Upper lobe of left lung (tissue), 6 donors: ENCODE results near the gene PCBP3. TPM values are rescaled to one million over a fixed set of nuclear protein-coding genes. Genes with fewer than 3 reads are reported as not detected.

ENCODE experiments used
- ATAC-seq, 2 donors: fragments of 200-7000 bp; cut with Tn5 transposase; one replicate each; pipeline ENCODE4 v1.9.1; 2022; ENCODE audit warnings: mild to moderate bottlenecking in 2 of 2, moderate library complexity in 2 of 2; ENCODE audit not compliant: low FRiP score in 2 of 2
- DNase-seq, 2 donors: peaks; one replicate each; pipeline ENCODE4 v3.0.0-alpha.2; 2019 to 2020
- H3K27ac ChIP-seq, 4 donors: fragments of 200-600 bp; sonication (generic); one replicate each; pipeline ENCODE4 v1.5.1; 2016 to 2019
- H3K27me3 ChIP-seq, 4 donors: fragments of 200-600 bp; sonication (generic); one replicate each; pipeline ENCODE4 v1.5.1; 2017 to 2019
- H3K36me3 ChIP-seq, 4 donors: fragments of 200-600 bp; sonication (generic); one replicate each; pipeline ENCODE4 v1.5.1; 2016 to 2019
- H3K4me1 ChIP-seq, 4 donors: fragments of 200-600 bp; sonication (generic); one replicate each; pipeline ENCODE4 v1.5.1; 2018 to 2019
- H3K4me3 ChIP-seq, 4 donors: fragments of 200-600 bp; sonication (generic); one replicate each; pipeline ENCODE4 v1.5.1; 2017 to 2019; ENCODE audit warnings: mild to moderate bottlenecking in 2 of 4, moderate library complexity in 1 of 4
- H3K9me3 ChIP-seq, 4 donors: fragments of 200-600 bp; sonication (generic); one replicate each; pipeline ENCODE4 v1.5.1; 2018 to 2019
- EP300 ChIP-seq, 4 donors: sonication (generic); formaldehyde crosslinking; IDR thresholded peaks; one replicate each; pipeline ENCODE4 v1.5.1; 2017; ENCODE audit warnings: antibody characterized with exemption in 4 of 4, control low read depth in 2 of 4
- POLR2A ChIP-seq, 4 donors: fragments of 450-650 bp; IDR thresholded peaks; one replicate each; pipeline ENCODE4 v1.5.1; 2016 to 2017; ENCODE audit warnings: antibody characterized with exemption in 4 of 4, mild to moderate bottlenecking in 2 of 4
- POLR2AphosphoS5 ChIP-seq, 2 donors: sonication (generic); formaldehyde crosslinking; IDR thresholded peaks; one replicate each; pipeline ENCODE4 v1.5.1; 2017; ENCODE audit warnings: antibody characterized with exemption in 2 of 2
- whole genome bisulfite sequencing, 2 donors: methylation state at CpG; one replicate each; pipeline ENCODE4 v1.1.5; 2017 to 2018; 5-methylcytosine and 5-hydroxymethylcytosine counted together
- total RNA-seq, 6 donors: library from RNA; depleted of rRNA in 4 of 6; stranded (reverse); fragments of >200 nt in 4 of 6; gene quantifications; one replicate each; pipeline versions ENCODE4 v1.1.0 to v1.2.1, GENCODE V29; 2016 to 2021
- TF ChIP-seq, protein P1 (sequence below), 6 experiments: fragments of 450-650 bp in 4 of 6; fragments of 200-600 bp in 2 of 6; sonication (generic) in 2 of 6; IDR thresholded peaks; one replicate each; pipeline ENCODE4 v1.5.1; 2016 to 2019; ENCODE audit warnings: antibody characterized with exemption in 6 of 6
- donor health status: DM: no; HTN: no; CAD: no; lungs with moderate emphysema.
- donor health status: DM: no; HTN: yes; CAD: no; lungs with severe emphysema.

The PCBP3 gene
- total RNA-seq, 6 donors from 2014 or later = 0.78 to 10.5 (median 3.3) TPM

DNA sequence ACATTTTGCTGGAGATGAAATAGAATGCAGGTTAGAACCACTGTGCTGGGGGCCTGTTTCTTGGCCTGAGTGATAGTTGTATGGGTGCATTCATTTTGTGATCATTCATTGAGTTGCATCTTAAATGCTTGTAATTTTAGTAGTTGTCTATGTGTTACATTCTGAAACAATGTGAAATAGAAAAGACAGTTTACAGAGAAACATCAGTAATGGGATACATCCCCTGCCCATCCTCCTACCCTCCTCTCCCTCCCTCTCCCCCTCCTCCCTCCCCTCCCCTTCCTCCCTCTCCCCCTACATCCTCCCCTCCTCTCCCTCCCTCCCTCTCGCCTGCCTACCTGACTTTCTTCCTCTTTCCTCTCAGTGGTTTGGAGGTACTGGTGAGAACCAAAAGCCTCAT lies 283.5 kb downstream of the PCBP3 start:
- TF ChIP-seq, protein P1, sequence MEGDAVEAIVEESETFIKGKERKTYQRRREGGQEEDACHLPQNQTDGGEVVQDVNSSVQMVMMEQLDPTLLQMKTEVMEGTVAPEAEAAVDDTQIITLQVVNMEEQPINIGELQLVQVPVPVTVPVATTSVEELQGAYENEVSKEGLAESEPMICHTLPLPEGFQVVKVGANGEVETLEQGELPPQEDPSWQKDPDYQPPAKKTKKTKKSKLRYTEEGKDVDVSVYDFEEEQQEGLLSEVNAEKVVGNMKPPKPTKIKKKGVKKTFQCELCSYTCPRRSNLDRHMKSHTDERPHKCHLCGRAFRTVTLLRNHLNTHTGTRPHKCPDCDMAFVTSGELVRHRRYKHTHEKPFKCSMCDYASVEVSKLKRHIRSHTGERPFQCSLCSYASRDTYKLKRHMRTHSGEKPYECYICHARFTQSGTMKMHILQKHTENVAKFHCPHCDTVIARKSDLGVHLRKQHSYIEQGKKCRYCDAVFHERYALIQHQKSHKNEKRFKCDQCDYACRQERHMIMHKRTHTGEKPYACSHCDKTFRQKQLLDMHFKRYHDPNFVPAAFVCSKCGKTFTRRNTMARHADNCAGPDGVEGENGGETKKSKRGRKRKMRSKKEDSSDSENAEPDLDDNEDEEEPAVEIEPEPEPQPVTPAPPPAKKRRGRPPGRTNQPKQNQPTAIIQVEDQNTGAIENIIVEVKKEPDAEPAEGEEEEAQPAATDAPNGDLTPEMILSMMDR (IDR thresholded peaks at IDR 0.05) = no peak
- TF ChIP-seq EP300 (IDR thresholded peaks at IDR 0.05) = no peak
- no peak for TF ChIP-seq POLR2A (IDR thresholded peaks at IDR 0.05)
- TF ChIP-seq POLR2AphosphoS5 (IDR thresholded peaks at IDR 0.05) = no peak
- no CpG with 5 or more reads among the region's 1 CpG for WGBS, 2 donors
- ATAC-seq = no peak
- Histone ChIP-seq H3K4me3 (no peak overlapping the region), H3K4me1 (no peaks in the 10 kb centered on the region), H3K27ac (no peak overlapping the region), H3K9me3 (no peaks in the 10 kb centered on the region), H3K27me3 (no peaks in the 10 kb centered on the region), H3K36me3 (no peaks in the 10 kb centered on the region)
- DNase-seq = no peak

DNA sequence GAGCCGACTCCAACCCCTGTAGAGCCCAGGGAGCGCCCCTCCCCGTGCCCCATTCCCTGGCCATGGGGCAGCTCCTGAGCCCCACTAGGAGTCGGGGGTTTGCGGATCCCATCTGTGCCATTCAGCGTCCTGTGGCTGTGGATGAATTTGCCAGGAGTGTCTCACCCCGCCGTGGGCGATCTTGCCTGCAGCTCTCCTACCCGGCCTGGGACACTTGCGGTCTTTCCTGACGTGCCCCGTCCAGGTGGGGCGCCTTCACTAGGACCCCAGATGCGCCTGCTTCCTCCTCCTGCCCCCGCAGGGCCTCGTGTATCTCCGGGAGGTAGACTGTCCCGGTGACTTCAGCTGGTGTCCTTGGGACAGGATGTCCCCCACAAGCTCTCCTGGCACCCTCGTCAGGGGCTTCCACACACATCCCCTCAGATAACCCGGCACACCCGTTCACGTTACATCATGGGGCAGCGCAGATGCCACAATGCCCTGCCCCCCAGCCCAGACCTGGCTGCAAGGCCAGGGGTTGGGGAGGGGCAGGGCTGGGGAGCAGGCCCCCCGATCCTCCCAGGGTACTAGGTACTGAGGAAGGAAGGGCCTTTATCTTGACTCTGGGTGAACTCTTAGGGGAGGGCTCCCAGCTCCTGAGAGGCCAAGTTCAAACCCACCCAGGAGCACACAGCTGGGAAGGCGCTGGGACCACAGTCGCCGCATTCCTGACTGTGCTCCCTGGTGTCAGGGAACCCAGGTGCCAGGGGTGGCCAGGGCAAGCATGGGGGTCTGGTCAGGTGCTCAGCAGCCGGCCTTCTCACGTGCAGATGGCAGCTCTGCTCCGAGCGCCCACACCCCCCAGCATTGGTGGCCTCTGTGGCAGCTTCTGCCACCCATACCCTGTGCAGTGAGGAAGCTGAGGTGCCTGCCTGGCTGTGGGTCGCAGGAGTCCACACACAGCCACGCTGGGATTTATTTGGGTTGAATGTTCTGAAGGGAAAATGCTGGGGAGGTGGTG lies 284.6 kb downstream of the PCBP3 start:
- Histone ChIP-seq H3K36me3 (no peaks in the 10 kb centered on the region), H3K27ac (no peak overlapping the region), H3K4me1 (no peaks in the 10 kb centered on the region), H3K4me3 (no peak overlapping the region), H3K27me3 (no peaks in the 10 kb centered on the region), H3K9me3 (no peaks in the 10 kb centered on the region)
- DNase-seq (no peak), ATAC-seq (peak in 1 of 2 donors; percentile 28)
- 81 to 87% methylated on average over 11 to 31 of the region's 34 CpGs for WGBS, 2 donors
- TF ChIP-seq, protein P1 (IDR thresholded peaks at IDR 0.05) = no peak
- TF ChIP-seq POLR2A (IDR thresholded peaks at IDR 0.05) = no peak
- no peak for TF ChIP-seq POLR2AphosphoS5 (IDR thresholded peaks at IDR 0.05)
- TF ChIP-seq EP300 (IDR thresholded peaks at IDR 0.05) = no peak

DNA sequence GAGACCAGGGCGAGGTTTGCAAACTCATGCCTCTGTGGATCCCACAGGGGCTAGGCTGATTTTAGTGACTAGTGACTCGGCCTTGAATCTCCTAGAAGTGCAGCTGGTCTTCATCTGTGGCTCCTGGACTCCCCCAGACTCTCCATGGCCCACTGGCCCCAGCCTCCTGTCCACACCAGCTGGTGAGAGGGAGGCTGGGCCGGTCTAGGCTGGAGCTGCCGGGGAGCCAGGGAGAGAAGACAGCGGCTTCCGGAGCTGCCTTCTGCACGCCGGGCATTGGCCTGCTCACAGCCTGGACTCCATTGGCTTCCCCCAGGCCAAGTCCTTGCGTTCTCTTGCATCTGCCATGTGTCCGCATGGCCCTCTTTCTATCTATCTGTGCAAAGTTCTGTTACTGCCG lies 285.9 kb downstream of the PCBP3 start:
- no peak for TF ChIP-seq POLR2A (IDR thresholded peaks at IDR 0.05)
- no peak for TF ChIP-seq EP300 (IDR thresholded peaks at IDR 0.05)
- TF ChIP-seq, protein P1 (IDR thresholded peaks at IDR 0.05) = no peak
- TF ChIP-seq POLR2AphosphoS5 (IDR thresholded peaks at IDR 0.05) = no peak

DNA sequence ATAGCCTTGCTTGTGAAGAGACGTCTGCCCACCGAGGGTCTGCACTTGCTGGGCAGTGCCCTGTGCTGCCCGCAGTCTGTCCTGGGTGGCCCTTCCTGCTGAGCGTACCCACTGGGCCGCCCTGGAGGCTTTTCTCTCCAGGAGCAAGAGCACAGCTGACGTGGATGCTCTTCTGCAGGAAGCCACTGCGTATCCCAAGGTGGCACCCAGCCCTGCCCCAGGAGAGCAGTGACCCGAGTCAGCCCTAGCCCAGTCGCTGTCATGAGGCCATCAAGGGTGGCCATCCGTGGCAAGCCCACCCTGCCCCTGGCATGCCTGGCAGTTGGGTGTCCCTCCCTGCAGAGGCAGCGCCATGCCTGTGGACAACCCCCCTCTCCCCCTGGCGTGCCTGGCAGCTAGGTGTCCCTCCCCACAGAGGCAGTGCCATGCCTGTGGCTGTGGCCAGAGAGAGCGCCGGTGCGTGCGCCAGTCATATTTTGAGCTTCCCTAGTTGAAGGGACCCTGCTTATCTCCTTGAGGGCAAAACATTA lies 286.8 kb downstream of the PCBP3 start:
- TF ChIP-seq EP300 (IDR thresholded peaks at IDR 0.05) = no peak
- WGBS, 2 donors = 88 to 98% methylated on average over 6 to 16 of the region's 16 CpGs
- H3K9me3 ChIP-seq = peaks cover 0 to 3% (median 1%) of the 10 kb centered on the region in 4 donors
- no peak for ATAC-seq
- H3K27ac ChIP-seq = no peak overlapping the region
- no peaks in the 10 kb centered on the region for H3K27me3 ChIP-seq
- no peak overlapping the region for H3K4me3 ChIP-seq
- DNase-seq = no peak
- H3K36me3 ChIP-seq = no peaks in the 10 kb centered on the region
- no peaks in the 10 kb centered on the region for H3K4me1 ChIP-seq

More for the DNA sequence above, 285.9 kb downstream of the PCBP3 start:
- Histone ChIP-seq H3K27ac (no peak overlapping the region), H3K4me1 (no peaks in the 10 kb centered on the region), H3K9me3 (no peaks in the 10 kb centered on the region), H3K27me3 (no peaks in the 10 kb centered on the region), H3K36me3 (no peaks in the 10 kb centered on the region), H3K4me3 (no peak overlapping the region)
- WGBS, 2 donors = 90 to 93% methylated on average over 8 to 9 of the region's 11 CpGs
- no peak for ATAC-seq
- DNase-seq = no peak

DNA sequence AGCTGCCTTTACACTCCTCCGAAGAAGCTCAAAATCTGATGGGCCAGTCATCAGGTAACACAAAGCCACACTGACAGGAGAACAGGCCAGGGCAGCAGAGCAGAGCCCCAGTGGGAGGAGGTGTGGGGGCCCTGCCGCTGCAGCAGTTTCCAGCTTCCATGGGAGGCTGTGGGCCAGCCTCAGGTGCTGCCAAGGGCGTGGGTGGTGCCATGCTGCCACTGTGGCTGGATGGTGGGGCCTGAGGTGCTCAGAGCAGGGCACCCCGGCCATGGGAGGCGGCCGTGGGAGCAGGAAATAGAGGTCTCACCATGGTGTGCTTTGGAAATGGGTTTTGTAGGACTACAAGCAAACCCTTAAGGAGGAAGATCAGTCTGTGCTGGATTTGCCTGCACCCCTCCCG lies 287.3 kb downstream of the PCBP3 start:
- H3K27ac ChIP-seq = no peak overlapping the region
- H3K36me3 ChIP-seq = no peaks in the 10 kb centered on the region
- TF ChIP-seq POLR2AphosphoS5 (IDR thresholded peaks at IDR 0.05) (no peak), EP300 (IDR thresholded peaks at IDR 0.05) (no peak), POLR2A (IDR thresholded peaks at IDR 0.05) (no peak)
- TF ChIP-seq, protein P1 (IDR thresholded peaks at IDR 0.05) = no peak
- WGBS, 2 donors = 69 to 90% methylated on average over 5 to 7 of the region's 7 CpGs
- no peaks in the 10 kb centered on the region for H3K4me1 ChIP-seq
- H3K9me3 ChIP-seq = peaks cover 0 to 8% (median 4%) of the 10 kb centered on the region in 4 donors
- H3K27me3 ChIP-seq = no peaks in the 10 kb centered on the region
- H3K4me3 ChIP-seq = no peak overlapping the region
- ATAC-seq (no peak), DNase-seq (no peak)
